Breast epithelium (tissue), 4 donors: ENCODE measurements around the gene DDR1. TPM values are rescaled to one million over a fixed set of nuclear protein-coding genes. Genes with fewer than 3 reads are reported as not detected.

Experiments
- DNase-seq, 2 donors: peaks; one replicate each; pipeline ENCODE4 v3.0.0-alpha.2; 2019; ENCODE audit warnings: low spot score in 2 of 2
- H3K27ac ChIP-seq, 2 donors: fragments of 200-600 bp; sonication (generic) in 1 of 2; one replicate each; pipeline ENCODE4 v1.5.1; 2016 to 2019; ENCODE audit warnings: mild to moderate bottlenecking in 1 of 2
- H3K27me3 ChIP-seq, 2 donors: fragments of 200-600 bp; sonication (generic) in 1 of 2; one replicate each; pipeline versions ENCODE4 v1.5.1 to v1.6.0; 2017 to 2019; ENCODE audit warnings: control low read depth in 1 of 2, mild to moderate bottlenecking in 1 of 2
- H3K36me3 ChIP-seq: fragments of 200-600 bp; one replicate; pipeline ENCODE4 v1.5.1; 2019
- H3K4me1 ChIP-seq, 2 donors: fragments of 200-600 bp; sonication (generic); one replicate each; pipeline ENCODE4 v1.5.1; 2016 to 2019; ENCODE audit warnings: control low read depth in 1 of 2
- H3K4me3 ChIP-seq, 3 donors: fragments of 200-600 bp; sonication (generic); 1 replicate in 2 of 3; 2 replicates in 1 of 3; pipeline ENCODE4 v1.5.1; 2016 to 2019; ENCODE audit warnings: mild to moderate bottlenecking in 3 of 3, moderate library complexity in 2 of 3
- H3K9me3 ChIP-seq, 2 donors: fragments of 200-600 bp; sonication (generic) in 1 of 2; one replicate each; pipeline ENCODE4 v1.5.1; 2016 to 2019; ENCODE audit warnings: control low read depth in 1 of 2
- POLR2A ChIP-seq: fragments of 450-650 bp; IDR thresholded peaks from one replicate; pipeline ENCODE4 v1.6.1; 2016; ENCODE audit warnings: antibody characterized with exemption, mild to moderate bottlenecking, moderate library complexity
- POLR2AphosphoS5 ChIP-seq, 3 donors: sonication (generic); formaldehyde crosslinking; IDR thresholded peaks; one replicate each; pipeline ENCODE4 v1.6.1; 2017; ENCODE audit warnings: antibody characterized with exemption in 3 of 3
- intact Hi-C: fragments of 100-400 bp; cut with DNase I; formaldehyde crosslinking; loops from one replicate; pipeline ENCODE4 v1.15.1; 2023; ENCODE audit warnings: low total_unique reads
- total RNA-seq, 3 donors: library from RNA; depleted of rRNA; stranded (reverse); fragments of >200 nt; gene quantifications; one replicate each; pipeline ENCODE4 v1.1.0, GENCODE V29; 2016
- TF ChIP-seq, protein P1 (sequence below), 3 donors: fragments of 450-650 bp; IDR thresholded peaks; one replicate each; pipeline ENCODE4 v1.5.1; 2016 to 2017; ENCODE audit warnings: antibody characterized with exemption in 3 of 3, mild to moderate bottlenecking in 3 of 3, moderate library complexity in 3 of 3

DDR1 gene
- total RNA-seq, 3 donors from 2014 or later, result 18.1 to 149 (median 72.1) TPM

DNA sequence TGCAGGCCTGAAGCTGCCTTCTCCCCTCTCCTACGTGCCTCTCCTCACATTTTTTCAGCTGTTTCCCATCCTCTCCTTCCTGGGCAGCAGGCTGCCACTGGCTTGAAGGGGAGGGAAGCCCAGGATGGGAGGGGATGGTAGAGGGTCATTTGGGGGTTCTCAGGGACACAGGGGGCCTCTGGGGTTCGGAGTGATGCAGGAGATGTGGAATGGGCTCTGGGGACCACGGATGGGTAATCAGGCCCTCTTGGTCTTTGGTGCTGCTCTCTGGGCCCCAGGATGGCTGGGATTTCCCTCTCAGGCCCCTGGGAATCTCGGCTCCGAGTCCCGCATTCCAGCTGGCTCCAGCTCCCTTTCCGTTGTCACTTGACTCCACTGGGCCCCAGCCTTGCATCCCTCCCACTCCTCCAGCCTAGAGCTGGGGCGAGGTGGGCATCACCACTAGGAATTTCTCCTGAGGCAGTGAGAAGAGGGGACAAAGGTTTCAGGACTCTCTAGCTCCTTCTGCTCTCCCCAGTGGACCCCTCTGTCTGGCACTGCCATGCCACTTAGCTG, 2.0 kb upstream of the DDR1 start:
- no peak for DNase-seq
- H3K4me3 ChIP-seq, result peak overlapping the region in 2 of 3 donors; percentile 84 to 93
- peak overlapping the region; percentile 98 for H3K27ac ChIP-seq
- H3K9me3 ChIP-seq, result no peaks in the 10 kb centered on the region
- H3K4me1 ChIP-seq, result peaks cover 7 to 8% of the 10 kb centered on the region in 2 donors
- intact Hi-C loops, result no loop called here
- no peaks in the 10 kb centered on the region for H3K27me3 ChIP-seq
- no peak for TF ChIP-seq POLR2AphosphoS5 (IDR thresholded peaks at IDR 0.05)
- TF ChIP-seq, protein P1, sequence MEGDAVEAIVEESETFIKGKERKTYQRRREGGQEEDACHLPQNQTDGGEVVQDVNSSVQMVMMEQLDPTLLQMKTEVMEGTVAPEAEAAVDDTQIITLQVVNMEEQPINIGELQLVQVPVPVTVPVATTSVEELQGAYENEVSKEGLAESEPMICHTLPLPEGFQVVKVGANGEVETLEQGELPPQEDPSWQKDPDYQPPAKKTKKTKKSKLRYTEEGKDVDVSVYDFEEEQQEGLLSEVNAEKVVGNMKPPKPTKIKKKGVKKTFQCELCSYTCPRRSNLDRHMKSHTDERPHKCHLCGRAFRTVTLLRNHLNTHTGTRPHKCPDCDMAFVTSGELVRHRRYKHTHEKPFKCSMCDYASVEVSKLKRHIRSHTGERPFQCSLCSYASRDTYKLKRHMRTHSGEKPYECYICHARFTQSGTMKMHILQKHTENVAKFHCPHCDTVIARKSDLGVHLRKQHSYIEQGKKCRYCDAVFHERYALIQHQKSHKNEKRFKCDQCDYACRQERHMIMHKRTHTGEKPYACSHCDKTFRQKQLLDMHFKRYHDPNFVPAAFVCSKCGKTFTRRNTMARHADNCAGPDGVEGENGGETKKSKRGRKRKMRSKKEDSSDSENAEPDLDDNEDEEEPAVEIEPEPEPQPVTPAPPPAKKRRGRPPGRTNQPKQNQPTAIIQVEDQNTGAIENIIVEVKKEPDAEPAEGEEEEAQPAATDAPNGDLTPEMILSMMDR (IDR thresholded peaks at IDR 0.05), result no peak
- TF ChIP-seq POLR2A, result no peak
- H3K36me3 ChIP-seq, result no peaks in the 10 kb centered on the region

DNA sequence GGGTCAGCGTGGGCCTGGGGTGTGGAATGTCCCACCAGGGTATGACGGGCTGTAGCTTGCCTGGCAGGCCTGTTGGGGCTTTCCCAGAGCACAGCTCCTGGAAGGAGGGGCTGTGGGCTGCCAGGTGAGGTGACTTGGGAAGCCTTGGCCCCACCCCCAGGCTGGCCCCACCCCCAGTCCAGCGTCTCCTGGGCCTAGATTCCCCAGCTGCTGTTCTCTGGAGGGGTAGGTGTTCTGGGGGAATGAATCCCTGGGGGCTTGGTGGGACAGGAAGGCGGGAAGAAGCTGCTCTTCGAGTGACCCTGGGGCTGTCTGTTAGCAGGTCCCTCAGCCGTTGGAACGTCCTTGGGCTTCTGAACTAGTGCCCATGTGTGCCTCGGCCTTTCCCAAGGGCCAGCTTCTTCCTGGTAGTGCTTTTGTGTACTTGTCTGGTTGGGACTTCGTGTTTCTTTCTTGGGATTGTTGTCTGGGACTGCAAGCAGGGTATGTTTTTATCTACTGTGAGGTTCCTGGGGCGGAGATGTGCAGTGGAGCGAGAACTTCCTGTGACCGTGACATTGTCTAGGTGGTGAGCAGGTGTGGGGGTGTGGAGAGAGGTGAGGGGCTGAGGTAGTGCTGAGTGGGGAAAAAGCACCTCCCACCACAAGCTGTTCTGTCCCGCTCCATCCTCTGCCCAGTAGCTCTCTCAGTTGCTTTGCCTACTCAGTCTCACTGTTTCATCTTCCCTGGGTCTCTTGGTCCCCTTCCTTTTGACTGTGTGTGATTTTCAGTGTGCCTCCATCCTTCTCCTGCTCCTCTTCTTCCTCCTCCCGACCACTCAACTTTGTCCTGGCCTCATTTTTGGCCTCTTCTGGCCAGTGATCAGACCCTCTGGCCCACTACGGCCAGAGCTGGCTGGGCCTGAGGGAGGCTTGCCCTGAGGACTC, 1.3 kb upstream of the DDR1 start:
- H3K9me3 ChIP-seq, result no peaks in the 10 kb centered on the region
- no peaks in the 10 kb centered on the region for H3K27me3 ChIP-seq
- H3K4me1 ChIP-seq, result peaks cover 7 to 8% of the 10 kb centered on the region in 2 donors
- peak overlapping the region in 2 of 3 donors; percentile 84 to 93 for H3K4me3 ChIP-seq
- intact Hi-C loops, result no loop called here
- no peaks in the 10 kb centered on the region for H3K36me3 ChIP-seq
- H3K27ac ChIP-seq, result peak overlapping the region; percentile 98
- peak; percentile 89 to 94 for DNase-seq
- TF ChIP-seq POLR2AphosphoS5 (IDR thresholded peaks at IDR 0.05) (peak; percentile 4 to 79 (median 38)), POLR2A (no peak)

- Histone ChIP-seq H3K27ac (peak overlapping the region; percentile 98), H3K36me3 (no peaks in the 10 kb centered on the region), H3K27me3 (no peaks in the 10 kb centered on the region), H3K4me1 (peaks cover 7 to 12% of the 10 kb centered on the region in 2 donors), H3K9me3 (no peaks in the 10 kb centered on the region), H3K4me3 (peak overlapping the region; percentile 71 to 93 (median 84))
- DNase-seq, result peak; percentile 64 to 72
- TF ChIP-seq POLR2AphosphoS5 (IDR thresholded peaks at IDR 0.05) (peak in 1 of 3 donors; percentile 9), POLR2A (no peak)
- TF ChIP-seq, protein P1 (IDR thresholded peaks at IDR 0.05), result no peak
- intact Hi-C loops, result loop anchor here (5.0 kb wide), 1 partner anchor 158 kb away; no protein-coding TSS in a partner anchor
These were observed 482 bp downstream of the DDR1 start for GRCh38 chr6:30884521-30885480.

DNA sequence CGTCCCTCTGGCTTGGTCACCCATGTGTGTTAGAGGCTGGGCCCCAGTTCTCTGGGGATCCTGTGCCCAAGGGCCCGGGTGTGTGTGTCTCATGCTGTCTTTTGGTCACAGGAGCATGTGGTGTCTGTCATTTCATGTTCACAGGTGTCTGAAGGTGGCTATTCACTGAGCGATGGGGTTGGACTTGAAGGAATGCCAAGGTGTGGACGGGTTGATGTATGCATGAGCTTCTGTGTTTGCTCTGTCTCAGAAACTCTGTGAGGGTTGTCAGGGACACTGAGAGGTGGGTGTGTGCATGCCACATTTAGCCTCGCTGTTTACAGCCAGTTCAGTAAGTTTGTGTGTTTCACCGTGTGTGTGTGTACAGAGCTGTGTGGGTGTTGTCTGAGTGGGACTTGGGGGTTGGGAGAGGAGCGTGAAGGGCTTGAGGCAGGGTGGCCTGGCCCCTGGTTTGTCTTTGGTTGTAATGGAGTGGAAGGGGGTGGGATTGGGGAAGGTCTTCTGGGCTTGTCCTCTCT, 1.2 kb downstream of the DDR1 start:
- intact Hi-C loops, result loop anchor here (5.0 kb wide), 1 partner anchor 158 kb away; no protein-coding TSS in a partner anchor
- peak; percentile 72 to 84 for DNase-seq
- H3K36me3 ChIP-seq, result no peaks in the 10 kb centered on the region
- TF ChIP-seq, protein P1 (IDR thresholded peaks at IDR 0.05), result no peak
- no peak for TF ChIP-seq POLR2A
- no peak for TF ChIP-seq POLR2AphosphoS5 (IDR thresholded peaks at IDR 0.05)
- H3K27ac ChIP-seq, result peak overlapping the region; percentile 98
- H3K9me3 ChIP-seq, result no peaks in the 10 kb centered on the region
- peaks cover 7 to 12% of the 10 kb centered on the region in 2 donors for H3K4me1 ChIP-seq
- H3K4me3 ChIP-seq, result peak overlapping the region; percentile 71 to 93 (median 84)
- H3K27me3 ChIP-seq, result no peaks in the 10 kb centered on the region
